ENCODE measurements around the gene LENG8.

LENG8 gene

GRCh38 chr19:54422136-54422535, 26.9 kb upstream of the LENG8 start:
- peak; percentile 74 for DNase-seq (ENCODE audit: low read depth, low spot score)

- peak; percentile 16 for DNase-seq (ENCODE audit: low read depth, low spot score)
These were observed 24.8 kb upstream of the LENG8 start for GRCh38 chr19:54424201-54424600.

- no peak for DNase-seq (ENCODE audit: low read depth, low spot score)
These were observed 24.2 kb upstream of the LENG8 start for GRCh38 chr19:54424660-54425381.

GRCh38 chr19:54425382-54425723, 23.6 kb upstream of the LENG8 start:
- no peak for DNase-seq (ENCODE audit: low read depth, low spot score)

- DNase-seq (ENCODE audit: low read depth, low spot score), result peak; percentile 81
These were observed 22.6 kb upstream of the LENG8 start for GRCh38 chr19:54426291-54426931.

GRCh38 chr19:54427586-54427985, 21.4 kb upstream of the LENG8 start:
- no peak for DNase-seq (ENCODE audit: low read depth, low spot score)

GRCh38 chr19:54428323-54429175, 20.4 kb upstream of the LENG8 start:
- no peak for DNase-seq (ENCODE audit: low read depth, low spot score)

GRCh38 chr19:54429176-54429495, 19.9 kb upstream of the LENG8 start:
- no peak for DNase-seq (ENCODE audit: low read depth, low spot score)

- DNase-seq (ENCODE audit: low read depth, low spot score), result no peak
These were observed 19.3 kb upstream of the LENG8 start for GRCh38 chr19:54429545-54430227.

GRCh38 chr19:54430306-54431254, 18.4 kb upstream of the LENG8 start:
- peak; percentile 80 for DNase-seq (ENCODE audit: low read depth, low spot score)

GRCh38 chr19:54431255-54431838, 17.7 kb upstream of the LENG8 start:
- DNase-seq (ENCODE audit: low read depth, low spot score), result no peak

GRCh38 chr19:54432144-54432738, 16.8 kb upstream of the LENG8 start:
- no peak for DNase-seq (ENCODE audit: low read depth, low spot score)

GRCh38 chr19:54433697-54434096, 15.3 kb upstream of the LENG8 start:
- DNase-seq (ENCODE audit: low read depth, low spot score), result no peak

- DNase-seq (ENCODE audit: low read depth, low spot score), result no peak
These were observed 14.7 kb upstream of the LENG8 start for GRCh38 chr19:54434112-54434872.

GRCh38 chr19:54434873-54435214, 14.2 kb upstream of the LENG8 start:
- DNase-seq (ENCODE audit: low read depth, low spot score), result no peak

GRCh38 chr19:54435551-54436016, 13.4 kb upstream of the LENG8 start:
- DNase-seq (ENCODE audit: low read depth, low spot score), result no peak

- no peak for DNase-seq (ENCODE audit: low read depth, low spot score)
These were observed 12.9 kb upstream of the LENG8 start for GRCh38 chr19:54436031-54436523.

GRCh38 chr19:54436628-54437252, 12.3 kb upstream of the LENG8 start:
- DNase-seq (ENCODE audit: low read depth, low spot score), result no peak
